Measurements from ENCODE around the gene SMC6. TPM values are rescaled to one million over a fixed set of nuclear protein-coding genes. Genes with fewer than 3 reads are reported as not detected.

SMC6 gene
- polyA plus RNA-seq, 3 donors, result 3.8 to 6.1 (median 5.1) TPM

DNA sequence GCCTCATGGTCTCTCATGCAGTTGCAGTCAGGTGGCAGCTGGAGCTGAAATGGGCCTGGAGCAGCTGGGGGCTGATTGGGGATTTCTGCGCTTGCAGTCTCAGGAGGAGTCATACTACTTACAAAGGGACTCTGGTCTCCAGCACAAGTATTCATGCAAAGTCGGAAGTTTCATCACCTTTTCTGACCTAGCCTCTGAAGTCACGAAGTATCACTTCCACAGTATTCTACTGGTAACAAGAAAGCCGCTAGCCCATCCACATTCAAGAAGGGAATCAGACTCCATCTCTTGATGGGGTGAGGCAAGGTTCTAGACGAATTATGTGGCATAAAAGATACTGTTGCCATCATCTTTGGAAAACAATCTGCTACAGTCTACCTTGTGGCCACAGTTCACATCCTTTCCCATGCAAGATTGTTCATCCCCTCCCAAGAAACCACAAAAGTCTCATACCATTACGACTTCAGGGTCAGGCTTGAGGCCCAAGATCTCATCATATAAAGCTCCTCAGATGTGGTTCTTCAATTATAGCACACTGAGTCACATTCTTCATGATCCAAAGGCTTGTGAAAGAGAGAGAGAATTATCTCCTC lies 95.3 kb downstream of the SMC6 start:
- H3K79me2 ChIP-seq (ENCODE audit: insufficient read depth, low read length), result no peaks in the 10 kb centered on the region
- H3K4me3 Mint-ChIP-seq, result no peak overlapping the region
- 100% methylated on average over 1 of the region's 6 CpGs for WGBS (ENCODE audit: insufficient coverage)

GRCh38 chr2:17657759-17658158 lies 95.9 kb downstream of the SMC6 start:
- DNase-seq, result no peak
- intact Hi-C loops (cut with micrococcal nuclease), result no loop called here
- Histone ChIP-seq H2AFZ (ENCODE audit: insufficient read depth, low read depth, low read length, poor library complexity, severe bottlenecking) (no peak overlapping the region), H3K27ac (ENCODE audit: low read depth in 1 of 2, low read length in 2 of 2) (no peak overlapping the region), H3K79me2 (ENCODE audit: insufficient read depth, low read length) (no peaks in the 10 kb centered on the region), H3K4me1 (ENCODE audit: control insufficient read depth in 1 of 2, insufficient read depth in 2 of 2, low read length in 2 of 2) (no peaks in the 10 kb centered on the region), H3K9ac (ENCODE audit: insufficient read depth, low read length, poor library complexity, severe bottlenecking) (no peak overlapping the region), H4K20me1 (ENCODE audit: insufficient read depth, low read length) (no peaks in the 10 kb centered on the region), H3K36me3 (replicated peaks in 1 of 2; ENCODE audit: control insufficient read depth in 1 of 2, insufficient read depth in 2 of 2, low read length in 2 of 2) (peaks cover 0 to 28% of the 10 kb centered on the region in 2 donors), H3K4me3 (replicated peaks in 1 of 3; ENCODE audit: low read depth in 2 of 3, low read length in 3 of 3) (no peak overlapping the region), H3K9me3 (replicated peaks in 1 of 2; ENCODE audit: control insufficient read depth in 1 of 2, insufficient read depth in 1 of 2, low read length in 2 of 2) (no peaks in the 10 kb centered on the region), H3K27me3 (ENCODE audit: control insufficient read depth in 2 of 2, insufficient read depth in 2 of 2, low read length in 2 of 2) (no peaks in the 10 kb centered on the region), H3K4me2 (replicated peaks; ENCODE audit: extremely low read depth, low read length, poor library complexity, severe bottlenecking) (no peak overlapping the region)
- Mint-ChIP-seq H3K4me1 (peaks cover 1% of the 10 kb centered on the region), H3K9me3 (no peaks in the 10 kb centered on the region), H3K27ac (no peak overlapping the region), H3K4me3 (no peak overlapping the region), H3K27me3 (ENCODE audit: low read depth in 3 of 3) (no peaks in the 10 kb centered on the region), H3K36me3 (peaks cover 11 to 14% of the 10 kb centered on the region in 2 donors)
- WGBS (ENCODE audit: insufficient coverage), result no CpG with 5 or more reads among the region's 4 CpGs
- TF ChIP-seq, protein P1, sequence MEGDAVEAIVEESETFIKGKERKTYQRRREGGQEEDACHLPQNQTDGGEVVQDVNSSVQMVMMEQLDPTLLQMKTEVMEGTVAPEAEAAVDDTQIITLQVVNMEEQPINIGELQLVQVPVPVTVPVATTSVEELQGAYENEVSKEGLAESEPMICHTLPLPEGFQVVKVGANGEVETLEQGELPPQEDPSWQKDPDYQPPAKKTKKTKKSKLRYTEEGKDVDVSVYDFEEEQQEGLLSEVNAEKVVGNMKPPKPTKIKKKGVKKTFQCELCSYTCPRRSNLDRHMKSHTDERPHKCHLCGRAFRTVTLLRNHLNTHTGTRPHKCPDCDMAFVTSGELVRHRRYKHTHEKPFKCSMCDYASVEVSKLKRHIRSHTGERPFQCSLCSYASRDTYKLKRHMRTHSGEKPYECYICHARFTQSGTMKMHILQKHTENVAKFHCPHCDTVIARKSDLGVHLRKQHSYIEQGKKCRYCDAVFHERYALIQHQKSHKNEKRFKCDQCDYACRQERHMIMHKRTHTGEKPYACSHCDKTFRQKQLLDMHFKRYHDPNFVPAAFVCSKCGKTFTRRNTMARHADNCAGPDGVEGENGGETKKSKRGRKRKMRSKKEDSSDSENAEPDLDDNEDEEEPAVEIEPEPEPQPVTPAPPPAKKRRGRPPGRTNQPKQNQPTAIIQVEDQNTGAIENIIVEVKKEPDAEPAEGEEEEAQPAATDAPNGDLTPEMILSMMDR (IDR thresholded peaks at IDR 0.05), result no peak

More for the DNA sequence above, 95.3 kb downstream of the SMC6 start:
- Mint-ChIP-seq H3K4me1 (no peaks in the 10 kb centered on the region), H3K27me3 (ENCODE audit: low read depth in 3 of 3) (no peaks in the 10 kb centered on the region), H3K27ac (peak overlapping the region in 1 of 7 donors; percentile 59), H3K9me3 (no peaks in the 10 kb centered on the region), H3K36me3 (peaks cover 15 to 17% of the 10 kb centered on the region in 2 donors)
- Histone ChIP-seq H4K20me1 (ENCODE audit: insufficient read depth, low read length) (no peaks in the 10 kb centered on the region), H3K4me2 (replicated peaks; ENCODE audit: extremely low read depth, low read length, poor library complexity, severe bottlenecking) (no peak overlapping the region), H3K9ac (ENCODE audit: insufficient read depth, low read length, poor library complexity, severe bottlenecking) (no peak overlapping the region), H3K36me3 (replicated peaks in 1 of 2; ENCODE audit: control insufficient read depth in 1 of 2, insufficient read depth in 2 of 2, low read length in 2 of 2) (peaks cover 0 to 33% of the 10 kb centered on the region in 2 donors), H2AFZ (ENCODE audit: insufficient read depth, low read depth, low read length, poor library complexity, severe bottlenecking) (no peak overlapping the region), H3K27ac (ENCODE audit: low read depth in 1 of 2, low read length in 2 of 2) (no peak overlapping the region), H3K4me1 (ENCODE audit: control insufficient read depth in 1 of 2, insufficient read depth in 2 of 2, low read length in 2 of 2) (no peaks in the 10 kb centered on the region), H3K4me3 (replicated peaks in 1 of 3; ENCODE audit: low read depth in 2 of 3, low read length in 3 of 3) (no peak overlapping the region), H3K9me3 (replicated peaks in 1 of 2; ENCODE audit: control insufficient read depth in 1 of 2, insufficient read depth in 1 of 2, low read length in 2 of 2) (no peaks in the 10 kb centered on the region), H3K27me3 (ENCODE audit: control insufficient read depth in 2 of 2, insufficient read depth in 2 of 2, low read length in 2 of 2) (no peaks in the 10 kb centered on the region)
- DNase-seq, result peak in 1 of 3 donors; percentile 55
- TF ChIP-seq, protein P1 (IDR thresholded peaks at IDR 0.05), result no peak
- intact Hi-C loops (cut with micrococcal nuclease), result no loop called here

All from CD14-positive monocyte (primary cell).